ENCODE data around the gene CXCR3.

GRCh38 chrX:71581210-71581609 lies 37.1 kb downstream of the CXCR3 start:
- TF ChIP-seq CTCF (IDR thresholded peaks at IDR 0.05) (no peak), POLR2AphosphoS5 (IDR thresholded peaks at IDR 0.05) (no peak), EP300 (IDR thresholded peaks at IDR 0.05) (no peak), POLR2A (IDR thresholded peaks at IDR 0.05; ENCODE audit: low read depth) (no peak)
